A549 (cell line): ENCODE data around the gene MIB2. TPM values are rescaled to one million over a fixed set of nuclear protein-coding genes. Genes with fewer than 3 reads are reported as not detected.

Source experiments
- ATAC-seq, 2 experiments: fragments of 200-7000 bp in 1 of 2; fragments of >200 bp in 1 of 2; cut with Nextera tagmentation in 1 of 2; cut with Tn5 transposase in 1 of 2; 3 replicates each; pipeline versions ENCODE4 v1.8.0 to v1.9.1; 2018 to 2020; ENCODE audit warnings: mild to moderate bottlenecking in 1 of 2, moderate library complexity in 1 of 2
- CTCF ChIA-PET: fragments of 300-600 bp; sonication (Branson Sonifier 250); formaldehyde crosslinking; extraction: SDS; loops from one replicate; lab custom pipeline; 2021; ENCODE audit warnings: antibody characterized with exemption, inconsistent platforms; lab: Yijun Ruan, JAX
- POLR2A ChIA-PET: fragments of 350-600 bp; formaldehyde crosslinking; extraction: SDS; loops from one replicate; lab custom pipeline; 2021; ENCODE audit warnings: antibody characterized with exemption, inconsistent platforms; lab: Yijun Ruan, JAX
- DNase-seq, 2 experiments: peaks; one replicate each; pipeline versions ENCODE4 v3.0.0 to v3.0.0-alpha.2; 2011 to 2016; ENCODE audit warnings: low read depth in 1 of 2, low spot score in 1 of 2
- FAIRE-seq: peaks from 2 replicates; lab custom pipeline; 2011; peaks lifted over from hg19 to GRCh38; lab: Jason Lieb, UNC
- H3K27ac ChIP-seq, 2 experiments: fragments of >200 bp; sonication (Bioruptor Twin); formaldehyde crosslinking; 3 replicates each; pipeline ENCODE4 v1.5.1; 2016 to 2017
- H3K4me1 ChIP-seq: fragments of >200 bp; sonication (Bioruptor Twin); formaldehyde crosslinking; 3 replicates; pipeline ENCODE4 v1.6.1; 2016
- H3K4me2 ChIP-seq: fragments of >200 bp; sonication (Bioruptor Twin); formaldehyde crosslinking; 3 replicates; pipeline ENCODE4 v1.6.1; 2016
- H3K4me3 ChIP-seq: fragments of >200 bp; sonication (Bioruptor Twin); formaldehyde crosslinking; 3 replicates; pipeline ENCODE4 v1.5.1; 2016
- H3K9me3 ChIP-seq: fragments of >200 bp; sonication (Bioruptor Twin); formaldehyde crosslinking; 3 replicates; pipeline ENCODE4 v1.6.1; 2016
- E2F6 ChIP-seq: IDR thresholded peaks from 2 replicates; pipeline ENCODE4 v1.6.1; 2012; ENCODE audit warnings: low read depth, borderline replicate concordance
- EHMT2 ChIP-seq: fragments of 200-600 bp; sonication (generic); IDR thresholded peaks from 2 replicates; pipeline ENCODE4 v1.6.1; 2016; ENCODE audit warnings: antibody characterized with exemption, low read depth, mild to moderate bottlenecking, moderate library complexity
- ESRRA ChIP-seq: fragments of 150-350 bp; IDR thresholded peaks from 2 replicates; pipeline ENCODE4 v1.6.1; 2014; ENCODE audit warnings: mild to moderate bottlenecking, low read length, borderline replicate concordance
- PHF8 ChIP-seq: fragments of 200-600 bp; sonication (generic); IDR thresholded peaks from 2 replicates; pipeline ENCODE4 v1.6.1; 2016; ENCODE audit warnings: low read depth, mild to moderate bottlenecking, antibody characterized with exemption, moderate library complexity, borderline replicate concordance
- REST ChIP-seq: fragments of 200-600 bp; sonication (generic); IDR thresholded peaks from 2 replicates; pipeline ENCODE4 v1.6.1; 2016; ENCODE audit warnings: antibody characterized with exemption, mild to moderate bottlenecking, moderate library complexity
- SREBF2 ChIP-seq: fragments of 450-650 bp; IDR thresholded peaks from 2 replicates; pipeline ENCODE4 v1.6.1; 2014; ENCODE audit warnings: mild to moderate bottlenecking, moderate library complexity
- TP53 ChIP-seq: fragments of 250-450 bp; sonication (Bioruptor Pico); IDR thresholded peaks from 2 replicates; pipeline ENCODE4 v1.5.0; 2021; ENCODE audit warnings: mild to moderate bottlenecking, moderate library complexity
- WGBS: methylation state at CpG from one replicate; pipeline ENCODE4 v1.1.6; 2017; ENCODE audit errors: missing lambda C conversion rate; 5-methylcytosine and 5-hydroxymethylcytosine counted together
- polyA plus RNA-seq, 4 experiments: library from polyadenylated mRNA; depleted of rRNA in 3 of 4; stranded (reverse); fragments of >200 nt; fragmentation: RNase III in 1 of 4; extraction: RNeasy Plus Mini Kit Qiagen cat#74134 plus additional on column Dnase treatment in 1 of 4; gene quantifications; 2 replicates in 3 of 4; 3 replicates in 1 of 4; pipeline ENCODE4 v1.2.3, GENCODE V29; 2011 to 2017
- TF ChIP-seq, protein P1 (sequence below): IDR thresholded peaks from 2 replicates; pipeline ENCODE4 v1.6.1; 2012

Gene MIB2
- polyA plus RNA-seq, 2 of the 4 experiments (the other 2 are of a cell fraction): 5.1 to 20.0 TPM

DNA sequence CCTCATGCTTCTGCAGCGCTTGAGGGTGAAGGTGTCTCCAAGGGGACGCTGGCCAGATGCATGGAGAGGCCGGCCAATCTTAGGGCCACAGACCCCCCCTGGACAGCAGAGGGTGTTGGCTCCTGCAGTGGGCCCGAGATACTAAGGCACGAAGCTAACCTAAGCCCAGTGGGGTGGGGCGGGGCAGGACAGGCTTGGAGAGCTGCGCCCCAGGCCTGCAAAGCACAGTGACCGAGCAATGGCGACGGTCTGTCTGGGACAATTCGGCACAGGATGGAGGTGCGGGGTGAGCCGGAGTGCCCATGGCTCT is 16.6 kb upstream of the MIB2 start:
- no peak for FAIRE-seq
- no peak for DNase-seq
- 98% methylated on average over 8 of the region's 13 CpGs for WGBS
- no peak overlapping the region for H3K4me3 ChIP-seq
- H3K4me1 ChIP-seq: peaks cover 11% of the 10 kb centered on the region
- H3K4me2 ChIP-seq: no peak overlapping the region
- CTCF ChIA-PET: interaction anchor here (0.7 to 1.6 kb wide), 2 partner anchors 16 to 51 kb away, joined by 3 to 9 read pairs; partner anchors contain the start of gene MIB2
- ATAC-seq: no peak
- POLR2A ChIA-PET: no interaction called here
- no peaks in the 10 kb centered on the region for H3K9me3 ChIP-seq
- no peak overlapping the region for H3K27ac ChIP-seq
- TF ChIP-seq ESRRA (no peak), EHMT2 (no peak), SREBF2 (no peak), PHF8 (no peak)

DNA sequence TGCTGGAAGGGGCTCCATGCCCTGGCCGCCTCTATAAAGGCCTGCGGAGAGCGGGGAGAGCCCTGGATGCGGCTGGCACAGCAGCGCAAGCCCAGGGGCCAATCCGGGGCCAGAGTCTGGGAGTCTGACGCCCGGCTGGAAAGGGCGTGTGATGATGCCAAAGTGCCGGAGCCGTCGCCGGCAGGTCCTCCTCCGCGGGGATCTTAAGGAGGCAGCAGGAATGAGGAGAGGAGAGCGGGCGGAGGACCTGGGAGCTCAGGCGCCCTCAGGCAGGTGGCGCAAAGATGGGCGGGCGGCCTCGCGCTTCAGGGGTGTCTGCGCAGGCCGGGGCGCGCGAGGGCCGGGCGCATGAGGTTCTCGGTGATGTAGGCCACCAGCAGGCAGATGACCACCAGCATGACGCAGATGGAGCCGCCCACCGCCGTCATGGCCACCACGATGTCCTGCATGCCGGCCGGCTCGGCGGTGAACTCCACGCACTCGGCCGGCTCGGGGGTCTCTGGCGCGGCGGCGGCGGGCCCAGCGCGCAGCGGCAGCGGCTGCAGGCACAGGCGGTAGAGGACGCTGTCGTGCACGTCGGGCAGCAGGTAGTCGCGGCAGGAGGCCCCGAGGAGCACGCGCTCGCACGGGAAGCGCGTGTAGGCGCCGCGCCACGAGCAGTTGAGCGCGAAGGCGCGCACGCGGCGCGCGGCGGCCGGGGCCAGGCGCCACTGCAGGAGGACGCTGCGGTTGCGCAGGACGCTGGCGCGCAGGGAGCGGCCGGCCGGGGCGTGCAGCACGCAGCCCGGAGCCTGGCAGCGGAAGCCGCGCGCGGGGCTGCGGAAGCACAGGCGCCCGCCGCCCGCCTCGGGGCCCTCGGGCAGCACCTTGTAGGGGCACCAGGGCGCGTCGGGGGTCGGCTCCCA is 16.0 kb upstream of the MIB2 start:
- Histone ChIP-seq H3K9me3 (no peaks in the 10 kb centered on the region), H3K4me2 (peak overlapping the region; percentile 78), H3K4me1 (peaks cover 11% of the 10 kb centered on the region), H3K27ac (peak overlapping the region; percentile 54 to 88), H3K4me3 (peak overlapping the region; percentile 51)
- ChIA-PET CTCF (interaction anchor here (0.7 kb wide), 1 partner anchor 51 kb away, joined by 3 read pairs; no protein-coding TSS in a partner anchor), POLR2A (no interaction called here)
- FAIRE-seq (no peak), DNase-seq (no peak), ATAC-seq (peak in 1 of 2 experiments; percentile 35; a peak in 1 of 6 replicates)
- TF ChIP-seq E2F6 (peak; percentile 50; the same call in 1 of the 2 replicates), TP53 (CRISPR knock-in tag) (no peak)
- 56% methylated on average over 34 of the region's 111 CpGs for WGBS

GRCh38 chr1:1599935-1600860 is 15.1 kb upstream of the MIB2 start, which contains the start of gene FNDC10:
TSS of gene FNDC10 (minus strand) at chr1:1600135. CDS start at chr1:1600015, 120 bp downstream.
- WGBS: 75% methylated on average over 16 of the region's 125 CpGs
- POLR2A ChIA-PET: no interaction called here
- peak within 1 kb of the TSS; percentile 78 for H3K4me2 ChIP-seq

More at GRCh38 chr1:1599935-1600860, 15.1 kb upstream of the MIB2 start, which contains the start of gene FNDC10:
- Histone ChIP-seq H3K4me3 (peak within 1 kb of the TSS; percentile 51), H3K9me3 (no peaks in the 10 kb centered on the region), H3K4me1 (peaks cover 11% of the 10 kb centered on the region), H3K27ac (peak within 1 kb of the TSS; percentile 54 to 88)
- DNase-seq: no peak
- CTCF ChIA-PET: interaction anchor here (0.6 kb wide), 1 partner anchor 9 kb away, joined by 3 read pairs; no protein-coding TSS in a partner anchor
- TF ChIP-seq REST: peak; percentile 48; the same call in 1 of the 2 replicates
- TF ChIP-seq, protein P1, sequence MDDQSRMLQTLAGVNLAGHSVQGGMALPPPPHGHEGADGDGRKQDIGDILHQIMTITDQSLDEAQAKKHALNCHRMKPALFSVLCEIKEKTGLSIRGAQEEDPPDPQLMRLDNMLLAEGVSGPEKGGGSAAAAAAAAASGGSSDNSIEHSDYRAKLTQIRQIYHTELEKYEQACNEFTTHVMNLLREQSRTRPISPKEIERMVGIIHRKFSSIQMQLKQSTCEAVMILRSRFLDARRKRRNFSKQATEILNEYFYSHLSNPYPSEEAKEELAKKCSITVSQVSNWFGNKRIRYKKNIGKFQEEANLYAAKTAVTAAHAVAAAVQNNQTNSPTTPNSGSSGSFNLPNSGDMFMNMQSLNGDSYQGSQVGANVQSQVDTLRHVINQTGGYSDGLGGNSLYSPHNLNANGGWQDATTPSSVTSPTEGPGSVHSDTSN: no peak
- FAIRE-seq: no peak
- ATAC-seq: no peak
